GM19438 (cell line): ENCODE results near the gene ABR.
"Not testable (repeated sequence)": the region's sequence is repeated elsewhere in the genome, so short reads cannot be mapped to it uniquely, and the experiment has no call there.

Source experiments
- ATAC-seq: cut with Tn5 transposase; IDR thresholded peaks from one replicate; pipeline ENCODE4 v1.9.1; 2021; ENCODE audit warnings: low read depth; ENCODE audit not compliant: unreplicated experiment

ABR gene

GRCh38 chr17:1050996-1051925, 128.5 kb downstream of the ABR start:
- no peak for ATAC-seq

GRCh38 chr17:1050246-1050995, 129.4 kb downstream of the ABR start:
- ATAC-seq: no peak

- no peak for ATAC-seq
Observed at GRCh38 chr17:1049446-1050225, 130.1 kb downstream of the ABR start.

GRCh38 chr17:1048516-1049115, 131.2 kb downstream of the ABR start:
- ATAC-seq: not testable (repeated sequence)

- ATAC-seq: no peak
Observed at GRCh38 chr17:1047879-1048470, 131.8 kb downstream of the ABR start.

GRCh38 chr17:1047177-1047878, 132.5 kb downstream of the ABR start:
- ATAC-seq: no peak

- ATAC-seq: no peak
Observed at GRCh38 chr17:1045456-1045855, 134.3 kb downstream of the ABR start.

- ATAC-seq: not testable (repeated sequence)
Observed at GRCh38 chr17:1044387-1045009, 135.3 kb downstream of the ABR start.

- no peak for ATAC-seq
Observed at GRCh38 chr17:1043601-1044251, 136.1 kb downstream of the ABR start.

GRCh38 chr17:1042486-1042885, 137.3 kb downstream of the ABR start:
- ATAC-seq: no peak

- ATAC-seq: no peak
Observed at GRCh38 chr17:1041746-1042145, 138.0 kb downstream of the ABR start.

- ATAC-seq: no peak
Observed at GRCh38 chr17:1040216-1040600, 139.6 kb downstream of the ABR start.

GRCh38 chr17:1039511-1040215, 140.1 kb downstream of the ABR start:
- no peak for ATAC-seq

- ATAC-seq: no peak
Observed at GRCh38 chr17:1039123-1039507, 140.7 kb downstream of the ABR start.

GRCh38 chr17:1038459-1039122, 141.2 kb downstream of the ABR start:
- no peak for ATAC-seq

GRCh38 chr17:1037238-1037879, 142.4 kb downstream of the ABR start:
- no peak for ATAC-seq

GRCh38 chr17:1036845-1037237, 142.9 kb downstream of the ABR start:
- ATAC-seq: no peak
